HG02973 (cell line): ENCODE data around the gene ATF2.

Experiments used
- ATAC-seq: cut with Tn5 transposase; IDR thresholded peaks from one replicate; pipeline ENCODE4 v1.9.1; 2021; ENCODE audit warnings: moderate library complexity; ENCODE audit not compliant: unreplicated experiment

ATF2 gene

DNA sequence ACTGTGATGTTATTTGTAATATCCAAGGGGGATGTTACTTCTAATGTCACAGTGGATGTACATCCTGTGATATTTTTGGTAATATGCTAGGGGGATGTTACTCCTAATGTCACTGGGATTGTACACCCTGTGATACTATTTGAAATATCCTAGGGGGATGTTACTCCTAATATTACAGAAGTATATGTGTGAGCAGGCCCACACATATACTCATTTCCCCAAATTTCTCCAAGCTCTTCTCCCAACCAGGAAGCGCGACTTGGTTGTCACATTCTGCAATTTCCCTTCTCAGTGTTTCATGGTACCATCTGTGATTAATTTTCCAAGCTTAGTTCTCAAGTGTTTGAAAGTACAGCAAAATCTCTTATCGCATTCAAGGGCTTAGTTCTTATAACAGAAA lies 133.3 kb downstream of the ATF2 start:
- no peak for ATAC-seq

DNA sequence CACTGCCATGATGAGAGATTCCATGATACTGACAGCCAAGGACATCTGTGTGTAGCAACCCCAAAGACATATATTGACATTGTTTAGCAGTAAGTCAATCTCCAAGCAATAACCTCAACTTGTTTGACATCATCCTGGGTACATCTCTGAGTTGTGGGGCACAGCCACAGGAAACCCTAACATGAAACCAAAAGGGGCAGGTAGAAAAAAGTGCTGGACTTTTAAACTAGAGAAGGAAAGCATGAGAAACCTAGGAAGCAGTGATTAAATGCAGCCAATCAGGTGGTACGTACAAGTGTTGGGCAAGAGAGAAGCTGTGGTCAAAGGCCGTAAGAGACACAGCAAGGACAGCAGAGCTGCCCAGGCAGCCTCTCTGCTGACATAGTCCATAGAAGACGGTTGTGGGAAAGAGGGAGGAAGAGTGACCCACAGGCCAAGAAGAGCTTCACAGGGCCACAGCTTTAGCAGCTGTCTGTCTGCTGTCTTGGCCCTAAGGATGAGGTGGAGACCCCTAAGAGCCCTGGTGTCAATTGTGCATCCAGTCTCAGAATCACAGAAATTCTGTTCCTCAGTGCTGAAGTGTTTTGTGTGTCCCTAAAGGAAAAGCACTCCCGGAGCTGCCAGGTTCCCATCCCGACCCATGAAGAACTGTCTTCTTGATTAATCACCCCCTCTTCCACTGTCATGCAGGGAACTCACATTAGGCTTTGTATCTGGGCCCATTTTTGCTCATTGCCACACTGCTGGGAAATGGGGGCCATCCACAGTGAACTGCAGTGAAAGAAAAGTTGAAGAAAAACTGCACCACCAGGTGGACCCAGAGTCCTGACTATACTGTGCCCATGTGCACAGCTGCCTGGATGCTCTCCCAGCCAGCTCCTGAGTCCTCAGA lies 137.4 kb downstream of the ATF2 start:
- ATAC-seq, result no peak

DNA sequence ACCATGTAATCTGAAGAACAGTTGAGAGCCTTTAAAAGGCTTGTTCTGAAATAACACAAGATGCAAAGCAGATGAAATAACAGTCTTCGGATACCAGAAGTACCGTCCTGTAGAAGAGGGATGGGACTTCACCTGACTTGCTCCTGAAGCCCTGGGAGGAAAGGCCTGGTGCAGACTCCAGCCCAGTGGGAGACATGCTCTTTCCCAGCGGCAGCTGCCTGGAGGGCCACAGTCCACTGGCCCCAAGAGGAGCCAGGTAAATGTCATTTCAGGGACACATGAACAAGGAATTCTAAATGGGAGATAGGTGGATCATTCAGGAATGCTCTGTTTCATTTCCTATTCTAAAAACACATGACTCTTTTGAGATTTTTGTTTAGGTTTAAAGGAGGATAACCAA lies 140.2 kb downstream of the ATF2 start:
- no peak for ATAC-seq

DNA sequence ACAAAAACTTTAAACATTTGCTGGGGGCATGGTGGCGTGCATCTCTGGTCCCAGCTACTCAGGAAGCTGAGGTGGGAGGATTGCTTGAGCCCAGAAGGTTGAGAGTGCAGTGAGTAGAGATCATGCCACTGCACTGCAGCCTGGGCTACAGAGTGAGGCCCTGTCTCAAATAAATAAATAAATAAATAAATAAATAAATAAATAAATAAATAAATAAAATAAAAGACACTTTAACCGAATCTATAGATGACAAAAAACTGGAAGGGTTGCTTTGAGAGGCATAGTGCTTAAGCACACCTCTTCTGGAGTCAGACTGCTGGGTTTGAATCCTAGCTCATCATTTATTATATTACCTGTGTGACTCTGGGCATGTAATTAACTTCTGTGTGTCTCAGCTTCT lies 141.6 kb downstream of the ATF2 start:
- no peak for ATAC-seq

DNA sequence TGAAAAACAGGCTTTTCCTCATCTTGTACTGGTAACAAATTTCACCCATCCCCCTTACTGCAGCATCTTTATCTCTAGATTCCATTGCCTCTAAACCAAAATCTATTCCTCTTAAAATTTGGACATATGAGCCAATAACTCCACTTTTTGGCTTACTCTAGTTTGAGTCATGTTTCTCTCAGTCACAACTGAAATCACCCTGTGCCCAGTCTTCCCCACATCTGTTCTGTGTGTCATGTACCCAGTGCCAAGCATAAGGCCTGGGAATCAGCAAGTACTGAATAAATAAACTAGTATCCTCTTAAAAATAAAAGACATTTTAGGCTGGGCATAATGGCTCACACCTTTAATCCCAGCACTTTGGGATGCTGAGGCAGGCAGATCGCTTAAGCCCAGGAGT lies 142.1 kb downstream of the ATF2 start:
- ATAC-seq, result no peak

GRCh38 chr2:175025233-175025632 lies 142.8 kb downstream of the ATF2 start:
- ATAC-seq, result no peak

DNA sequence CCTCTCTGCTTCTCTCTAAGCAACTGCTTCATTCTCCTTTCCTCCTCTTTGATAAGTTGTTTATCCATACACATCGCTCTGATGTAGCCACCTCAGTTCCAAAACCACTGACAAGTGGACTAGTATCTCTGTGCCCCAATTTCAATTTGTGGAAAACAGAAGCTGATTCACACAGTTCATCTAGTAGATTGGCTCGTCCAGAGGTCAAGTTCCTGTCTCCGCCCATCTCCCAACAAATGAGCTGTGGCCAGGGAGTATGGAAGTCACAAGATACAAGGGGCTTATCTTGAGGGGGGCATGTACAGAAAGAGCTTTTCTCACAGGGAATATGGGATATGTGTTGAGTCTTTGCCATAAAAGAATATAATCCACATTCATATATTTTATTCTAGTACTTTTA lies 145.1 kb downstream of the ATF2 start:
- no peak for ATAC-seq
